NB4 (cell line): ENCODE measurements around the gene NIP7.

Experiments
- MAX ChIP-seq: IDR thresholded peaks from 2 replicates; pipeline ENCODE4 v1.6.1; 2011; ENCODE audit warnings: low read depth, low read length
- POLR2A ChIP-seq: IDR thresholded peaks from 2 replicates; pipeline ENCODE4 v1.6.1; 2011; ENCODE audit warnings: mild to moderate bottlenecking; ENCODE audit not compliant: insufficient read length; ENCODE audit errors: extremely low read depth
- TF ChIP-seq, protein P1 (sequence below): IDR thresholded peaks from one replicate; pipeline ENCODE4 v1.5.1; 2012; ENCODE audit warnings: low read depth, low read length

DNA sequence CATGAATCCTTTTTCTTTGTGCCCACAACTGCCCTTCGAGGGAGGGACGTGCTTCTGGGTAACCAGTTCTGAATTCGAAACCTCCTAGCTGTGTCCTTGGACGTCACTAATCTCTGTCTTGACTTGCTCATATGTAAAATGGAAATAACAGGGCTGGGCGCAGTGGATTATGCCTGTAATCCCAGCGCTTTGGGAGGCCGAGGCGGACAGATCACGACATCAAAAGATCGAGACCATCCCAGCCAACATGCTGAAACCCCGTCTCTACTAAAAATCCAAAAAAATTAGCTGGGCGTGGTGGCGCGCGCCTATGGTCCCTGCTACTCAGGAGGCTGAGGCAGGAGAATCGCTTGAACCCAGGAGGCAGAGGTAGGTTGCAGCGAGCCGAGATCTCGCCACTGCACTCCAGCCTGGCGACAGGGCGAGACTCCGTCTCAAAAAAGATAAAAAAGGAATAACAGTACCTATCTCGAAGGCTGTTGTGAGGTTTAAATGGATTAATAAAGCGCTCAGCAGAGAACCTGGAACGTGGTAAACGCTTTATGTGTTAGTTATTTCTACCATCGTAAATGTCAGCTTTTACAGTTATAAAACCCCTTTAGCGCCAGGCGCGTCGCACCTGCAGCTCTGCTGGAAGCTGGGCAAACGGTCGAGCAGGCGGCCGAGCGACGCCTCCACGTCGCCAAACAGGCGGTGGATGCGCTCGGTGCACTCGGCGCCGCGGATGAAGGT, 849 bp upstream of the NIP7 start:
- TF ChIP-seq, protein P1, sequence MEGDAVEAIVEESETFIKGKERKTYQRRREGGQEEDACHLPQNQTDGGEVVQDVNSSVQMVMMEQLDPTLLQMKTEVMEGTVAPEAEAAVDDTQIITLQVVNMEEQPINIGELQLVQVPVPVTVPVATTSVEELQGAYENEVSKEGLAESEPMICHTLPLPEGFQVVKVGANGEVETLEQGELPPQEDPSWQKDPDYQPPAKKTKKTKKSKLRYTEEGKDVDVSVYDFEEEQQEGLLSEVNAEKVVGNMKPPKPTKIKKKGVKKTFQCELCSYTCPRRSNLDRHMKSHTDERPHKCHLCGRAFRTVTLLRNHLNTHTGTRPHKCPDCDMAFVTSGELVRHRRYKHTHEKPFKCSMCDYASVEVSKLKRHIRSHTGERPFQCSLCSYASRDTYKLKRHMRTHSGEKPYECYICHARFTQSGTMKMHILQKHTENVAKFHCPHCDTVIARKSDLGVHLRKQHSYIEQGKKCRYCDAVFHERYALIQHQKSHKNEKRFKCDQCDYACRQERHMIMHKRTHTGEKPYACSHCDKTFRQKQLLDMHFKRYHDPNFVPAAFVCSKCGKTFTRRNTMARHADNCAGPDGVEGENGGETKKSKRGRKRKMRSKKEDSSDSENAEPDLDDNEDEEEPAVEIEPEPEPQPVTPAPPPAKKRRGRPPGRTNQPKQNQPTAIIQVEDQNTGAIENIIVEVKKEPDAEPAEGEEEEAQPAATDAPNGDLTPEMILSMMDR: no peak
- TF ChIP-seq POLR2A (no peak), MAX (no peak)
